Activated CD4-positive, alpha-beta T cell treated with anti-CD3 and anti-CD28 coated beads for 36 hours (primary cell): ENCODE measurements around the gene ZNFX1. TPM values are rescaled to one million over a fixed set of nuclear protein-coding genes. Genes with fewer than 3 reads are reported as not detected.

Experiments used
- ATAC-seq: fragments of 200-7000 bp; cut with Tn5 transposase; one replicate; pipeline ENCODE4 v1.10.0; 2021; ENCODE audit warnings: mild to moderate bottlenecking, moderate library complexity
- CTCF ChIA-PET: fragments of 350-600 bp; sonication (Branson Sonifier 250); formaldehyde crosslinking; loops from one replicate; lab custom pipeline; 2021; ENCODE audit warnings: antibody characterized with exemption; lab: Charles Lee
- POLR2A ChIA-PET: fragments of 350-600 bp; sonication (Branson Sonifier 250); formaldehyde crosslinking; loops from one replicate; lab custom pipeline; 2021; ENCODE audit warnings: antibody characterized with exemption, inconsistent platforms; lab: Charles Lee
- DNase-seq: peaks from one replicate; pipeline ENCODE4 v3.0.0-alpha.2; 2020
- H3K27ac Mint-ChIP-seq: one replicate; pipeline ENCODE4 v1.8.0; 2021; ENCODE audit warnings: mixed read lengths
- H3K27me3 Mint-ChIP-seq: one replicate; pipeline ENCODE4 v1.8.0; 2021; ENCODE audit warnings: mixed read lengths
- H3K36me3 Mint-ChIP-seq: one replicate; pipeline ENCODE4 v1.8.0; 2021; ENCODE audit warnings: low read depth, mixed read lengths
- H3K4me1 Mint-ChIP-seq: one replicate; pipeline ENCODE4 v1.8.0; 2021; ENCODE audit warnings: mixed read lengths
- H3K4me3 Mint-ChIP-seq: one replicate; pipeline ENCODE4 v1.8.0; 2021; ENCODE audit warnings: mild to moderate bottlenecking, moderate library complexity, mixed read lengths
- H3K9me3 Mint-ChIP-seq: one replicate; pipeline ENCODE4 v1.8.0; 2021; ENCODE audit warnings: low read depth, mixed read lengths
- intact Hi-C, 2 experiments: fragments of 100-400 bp; cut with DNase I in 1 of 2; cut with micrococcal nuclease in 1 of 2; formaldehyde crosslinking; loops; one replicate each; pipeline versions ENCODE4 v1.14.2 to v1.15.1; 2022 to 2024; cut with DNase I, micrococcal nuclease
- total RNA-seq, 2 experiments: library from RNA; stranded (reverse); gene quantifications; one replicate each; pipeline ENCODE4 v1.2.3, GENCODE V29; 2021

ZNFX1 gene
- 10 to 100 TPM; 36.4 to 43.8 TPM for total RNA-seq

GRCh38 chr20:49278036-49278817 lies at the start of gene ZNFX1:
ZNFX1 (minus strand) TSS chr20:49278057; CDS start chr20:49275839, 2,218 bp downstream.
- Mint-ChIP-seq H3K27ac (peak within 1 kb of the TSS; percentile 98), H3K4me1 (peaks cover 52% of the 10 kb centered on the region), H3K4me3 (peak within 1 kb of the TSS; percentile 92), H3K9me3 (peaks cover 12% of the 10 kb centered on the region), H3K27me3 (no peaks in the 10 kb centered on the region), H3K36me3 (peaks cover 73% of the 10 kb centered on the region)
- POLR2A ChIA-PET: interaction anchor here (0.5 to 2.2 kb wide), 3 partner anchors 9 to 112 kb away, joined by 4 to 13 read pairs (median 4); no protein-coding TSS in a partner anchor
- DNase-seq (peak; percentile 100), ATAC-seq (peak; percentile 80)
- intact Hi-C loops: loop anchor here (1.0 to 10.0 kb wide), 14 partner anchors 59 to 1791 kb away; partner anchors contain the start of genes ARFGEF2 (in 1 of the 2), CSE1L (in 1 of the 2), DDX27 (in 1 of the 2) and PTPN1 (in 1 of the 2)
- CTCF ChIA-PET: no interaction called here

DNA sequence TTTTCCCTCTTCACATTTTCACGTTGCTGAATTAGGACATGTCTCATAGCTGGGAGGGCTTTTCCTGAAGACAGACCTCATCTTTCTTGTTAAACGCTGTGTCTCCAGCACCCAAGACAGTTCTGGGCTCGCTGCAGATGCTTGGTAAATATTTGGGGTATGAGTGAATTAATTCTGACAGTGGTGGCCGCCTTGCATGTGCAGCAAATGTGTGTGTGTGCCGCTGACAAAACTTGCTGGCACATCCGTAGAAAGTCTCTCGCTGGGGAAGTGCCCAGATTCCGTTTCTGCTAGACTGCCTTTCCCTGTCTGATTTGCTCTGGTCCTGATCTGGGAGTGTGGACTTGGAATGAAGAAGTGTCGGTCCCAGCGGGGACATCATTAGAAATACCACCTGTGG lies 48.2 kb upstream of the ZNFX1 start:
- CTCF ChIA-PET: no interaction called here
- ATAC-seq: no peak

DNA sequence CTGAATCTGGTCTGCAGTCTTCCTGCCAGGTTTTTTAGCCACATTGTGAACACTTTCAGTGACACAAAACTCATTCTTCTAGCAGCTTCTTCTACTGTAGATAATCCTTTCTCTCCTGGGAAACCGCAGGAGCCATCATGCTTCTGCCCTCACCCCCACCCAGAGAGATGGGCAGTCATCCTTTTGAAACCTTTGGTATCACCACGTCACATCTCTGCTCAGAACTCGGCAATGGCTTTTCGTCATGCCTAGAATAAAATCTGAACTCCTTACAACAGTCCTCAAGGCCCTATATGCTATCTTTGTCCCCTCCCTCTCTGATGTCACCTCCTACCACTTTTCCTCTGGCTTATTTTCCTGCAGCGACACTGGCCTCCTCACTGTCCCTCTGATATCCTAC lies 46.4 kb upstream of the ZNFX1 start:
- Mint-ChIP-seq H3K9me3 (no peaks in the 10 kb centered on the region), H3K4me3 (no peak overlapping the region), H3K36me3 (no peaks in the 10 kb centered on the region), H3K4me1 (peaks cover 18% of the 10 kb centered on the region), H3K27me3 (peaks cover 18% of the 10 kb centered on the region), H3K27ac (peak overlapping the region; percentile 84)
- no peak for DNase-seq
- intact Hi-C loops: no loop called here
- ATAC-seq: no peak
- ChIA-PET CTCF (interaction anchor here (0.8 kb wide), 1 partner anchor 284 kb away, joined by 5 read pairs; no protein-coding TSS in a partner anchor), POLR2A (no interaction called here)

More for the DNA sequence above, 48.2 kb upstream of the ZNFX1 start:
- H3K4me1 Mint-ChIP-seq: peaks cover 18% of the 10 kb centered on the region
- no peak overlapping the region for H3K4me3 Mint-ChIP-seq
- no peaks in the 10 kb centered on the region for H3K9me3 Mint-ChIP-seq
- H3K27me3 Mint-ChIP-seq: peaks cover 9% of the 10 kb centered on the region
- DNase-seq: no peak
- H3K27ac Mint-ChIP-seq: no peak overlapping the region
- POLR2A ChIA-PET: no interaction called here
- H3K36me3 Mint-ChIP-seq: no peaks in the 10 kb centered on the region
- intact Hi-C loops: no loop called here

DNA sequence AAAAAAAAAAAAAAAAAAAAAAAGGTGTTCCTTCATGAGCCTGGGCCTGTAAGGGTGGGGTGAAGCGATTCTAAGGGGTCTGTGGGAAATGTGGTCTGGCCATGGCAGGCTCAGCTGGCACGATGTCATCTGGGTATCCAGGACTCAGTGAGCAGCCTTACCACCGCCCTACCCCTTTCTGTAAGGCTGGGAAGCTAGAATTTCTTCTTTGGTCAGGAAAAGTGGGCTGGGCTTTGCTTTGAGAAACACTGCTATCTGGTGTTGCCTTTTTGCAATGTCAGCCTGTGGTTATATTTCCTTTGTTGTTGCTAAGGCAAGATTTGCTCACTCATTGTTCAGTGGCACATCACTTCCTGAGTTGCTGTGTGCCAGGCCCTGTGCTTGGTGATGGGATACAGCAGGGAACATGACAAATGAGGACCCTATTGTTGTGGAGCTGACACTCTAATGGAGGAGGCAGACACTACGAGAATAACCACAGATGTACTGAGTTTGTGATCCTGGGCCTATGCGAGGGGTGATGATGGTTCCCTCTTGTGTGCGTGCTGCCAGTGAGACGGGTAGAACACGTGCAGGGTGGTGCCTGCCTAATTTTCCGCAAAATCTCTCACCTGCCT lies 45.9 kb upstream of the ZNFX1 start:
- Mint-ChIP-seq H3K27me3 (peaks cover 24% of the 10 kb centered on the region), H3K27ac (peak overlapping the region; percentile 84), H3K4me3 (no peak overlapping the region), H3K4me1 (peaks cover 23% of the 10 kb centered on the region), H3K9me3 (no peaks in the 10 kb centered on the region), H3K36me3 (no peaks in the 10 kb centered on the region)
- DNase-seq (peak; percentile 48), ATAC-seq (peak; percentile 93)
- intact Hi-C loops: loop anchor here in 1 of 2 experiments (1.0 kb wide), 1 partner anchor 77 kb away; no protein-coding TSS in a partner anchor
- CTCF ChIA-PET: interaction anchor here (0.6 to 1.5 kb wide), 3 partner anchors 12 to 285 kb away, joined by 3 to 5 read pairs (median 4); no protein-coding TSS in a partner anchor
- POLR2A ChIA-PET: no interaction called here

GRCh38 chr20:49320460-49320859 lies 42.6 kb upstream of the ZNFX1 start:
- Mint-ChIP-seq H3K4me1 (peaks cover 28% of the 10 kb centered on the region), H3K27ac (no peak overlapping the region), H3K4me3 (no peak overlapping the region), H3K27me3 (peaks cover 41% of the 10 kb centered on the region), H3K9me3 (no peaks in the 10 kb centered on the region), H3K36me3 (peaks cover 1% of the 10 kb centered on the region)
- ChIA-PET POLR2A (interaction anchor here (0.8 kb wide), 1 partner anchor 31 kb away, joined by 5 read pairs; no protein-coding TSS in a partner anchor), CTCF (interaction anchor here (0.6 to 2.3 kb wide), 7 partner anchors 10 to 288 kb away, joined by 3 to 7 read pairs (median 3); no protein-coding TSS in a partner anchor)
- ATAC-seq (no peak), DNase-seq (no peak)
- intact Hi-C loops: no loop called here

DNA sequence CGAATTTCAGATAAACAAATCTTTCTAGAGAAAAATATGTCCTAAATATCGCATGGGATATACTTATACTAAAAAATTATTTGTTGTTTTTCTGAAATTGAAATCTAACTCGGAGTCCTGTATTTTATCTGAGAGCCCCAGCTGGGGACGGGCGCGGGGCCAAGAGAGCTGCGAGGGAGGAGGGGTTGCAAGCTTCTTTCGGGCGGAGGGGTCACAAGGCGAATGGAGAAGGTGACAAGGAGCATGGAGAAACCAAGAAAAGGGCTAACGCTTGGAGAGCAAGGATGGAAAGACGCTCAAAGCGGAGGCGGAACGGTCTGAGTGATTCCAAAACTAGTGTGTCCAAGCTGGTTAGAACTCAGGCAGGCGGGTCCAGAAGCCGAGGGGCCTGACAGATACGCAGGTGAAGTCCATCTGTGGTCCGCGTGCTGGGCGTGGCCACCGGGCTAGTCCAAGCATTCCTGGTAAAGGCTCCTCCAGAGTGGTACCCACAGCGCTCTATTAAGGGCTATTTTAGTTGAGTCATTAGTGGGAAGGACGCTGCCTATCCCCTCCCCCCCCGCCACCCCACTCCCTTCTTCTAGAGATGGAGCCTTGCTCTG lies 41.5 kb upstream of the ZNFX1 start:
- Mint-ChIP-seq H3K4me3 (peak overlapping the region; percentile 69), H3K27ac (no peak overlapping the region), H3K9me3 (no peaks in the 10 kb centered on the region), H3K36me3 (peaks cover 1% of the 10 kb centered on the region), H3K4me1 (peaks cover 24% of the 10 kb centered on the region), H3K27me3 (peaks cover 42% of the 10 kb centered on the region)
- DNase-seq (peak; percentile 11), ATAC-seq (no peak)
- POLR2A ChIA-PET: interaction anchor here (0.6 to 0.7 kb wide), 2 partner anchors 35 to 137 kb away, joined by 3 read pairs; no protein-coding TSS in a partner anchor
- intact Hi-C loops: loop anchor here in 1 of 2 experiments (5.0 kb wide), 1 partner anchor 1337 kb away; no protein-coding TSS in a partner anchor
- CTCF ChIA-PET: interaction anchor here (0.8 to 2.3 kb wide), 3 partner anchors 10 to 75 kb away, joined by 3 to 7 read pairs (median 3); no protein-coding TSS in a partner anchor

DNA sequence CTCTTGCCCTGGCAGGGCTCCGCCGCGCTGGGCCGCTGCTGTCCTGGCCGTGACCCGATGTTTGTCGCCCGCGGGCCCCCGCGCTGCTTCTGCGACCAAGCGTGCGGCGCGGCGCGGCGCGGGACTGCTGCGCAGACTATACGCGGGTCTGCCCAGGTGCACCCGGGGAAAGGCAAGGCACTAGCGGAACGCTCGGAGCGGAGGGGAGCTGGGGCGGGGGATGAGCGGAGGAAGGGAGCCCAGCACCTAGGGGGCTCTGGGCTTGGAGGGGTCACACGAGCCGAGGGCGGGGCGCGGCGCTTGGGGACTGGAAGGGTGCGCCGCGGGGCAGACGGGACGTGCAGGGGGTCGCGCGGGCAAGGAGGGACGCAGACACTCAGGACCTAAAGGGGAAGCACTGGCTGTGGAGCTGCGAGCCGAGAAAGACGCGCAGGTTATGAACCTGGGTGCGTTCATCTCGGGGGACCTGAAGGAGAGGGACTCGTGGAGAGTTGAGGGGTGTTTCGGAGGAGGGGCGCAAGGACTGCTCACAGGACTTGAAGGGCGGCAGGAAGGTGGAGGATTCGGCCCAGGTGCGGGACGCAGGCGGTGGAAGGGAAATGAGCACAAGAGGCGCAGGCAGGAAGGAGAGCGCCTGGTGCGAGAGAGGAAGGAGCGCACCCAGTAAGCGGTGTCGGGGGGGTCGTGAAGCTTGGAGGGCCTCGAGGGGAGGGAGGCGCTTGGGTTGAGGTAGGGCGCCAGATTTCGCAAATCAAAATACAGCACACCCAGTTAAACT lies 40.8 kb upstream of the ZNFX1 start:
- CTCF ChIA-PET: interaction anchor here (0.6 to 2.3 kb wide), 4 partner anchors 9 to 532 kb away, joined by 3 to 7 read pairs (median 3); no protein-coding TSS in a partner anchor
- Mint-ChIP-seq H3K27ac (peak overlapping the region; percentile 0), H3K4me3 (peak overlapping the region; percentile 69), H3K27me3 (peaks cover 43% of the 10 kb centered on the region), H3K4me1 (peaks cover 18% of the 10 kb centered on the region), H3K36me3 (peaks cover 1% of the 10 kb centered on the region), H3K9me3 (no peaks in the 10 kb centered on the region)
- intact Hi-C loops: loop anchor here in 1 of 2 experiments (5.0 kb wide), 1 partner anchor 1336 kb away; no protein-coding TSS in a partner anchor
- DNase-seq (peak; percentile 31), ATAC-seq (peak; percentile 40)
- POLR2A ChIA-PET: interaction anchor here (0.6 kb wide), 2 partner anchors 35 to 276 kb away, joined by 3 read pairs; no protein-coding TSS in a partner anchor

DNA sequence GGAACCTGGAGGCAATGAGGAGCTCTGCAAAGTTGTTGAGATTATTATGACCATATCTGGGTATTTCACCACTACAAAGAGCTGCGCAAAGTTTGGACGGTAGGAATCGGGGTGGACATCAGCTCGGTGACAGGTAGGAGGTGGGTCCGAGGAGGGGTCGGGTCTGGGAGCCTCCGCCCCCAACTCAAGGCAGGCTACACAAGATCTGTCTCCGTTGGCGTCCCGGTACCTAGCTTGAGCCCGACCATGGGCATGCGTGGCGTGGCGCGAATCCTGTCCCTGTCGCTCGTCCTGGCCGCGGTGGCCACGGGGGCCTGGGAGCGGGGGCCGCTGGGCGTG lies 40.2 kb upstream of the ZNFX1 start:
- H3K4me1 Mint-ChIP-seq: peaks cover 12% of the 10 kb centered on the region
- ATAC-seq (no peak), DNase-seq (no peak)
- peaks cover 43% of the 10 kb centered on the region for H3K27me3 Mint-ChIP-seq
- ChIA-PET CTCF (interaction anchor here (0.6 to 0.9 kb wide), 3 partner anchors 67 to 1934 kb away, joined by 3 read pairs; no protein-coding TSS in a partner anchor), POLR2A (interaction anchor here (0.6 kb wide), 2 partner anchors 22 to 276 kb away, joined by 3 to 8 read pairs; no protein-coding TSS in a partner anchor)
- intact Hi-C loops: loop anchor here in 1 of 2 experiments (5.0 kb wide), 1 partner anchor 1336 kb away; no protein-coding TSS in a partner anchor
- H3K36me3 Mint-ChIP-seq: peaks cover 1% of the 10 kb centered on the region
- H3K9me3 Mint-ChIP-seq: no peaks in the 10 kb centered on the region
- H3K4me3 Mint-ChIP-seq: no peak overlapping the region
- H3K27ac Mint-ChIP-seq: no peak overlapping the region

GRCh38 chr20:49316704-49317103 lies 38.8 kb upstream of the ZNFX1 start:
- H3K27me3 Mint-ChIP-seq: peaks cover 43% of the 10 kb centered on the region

GRCh38 chr20:49315580-49315979 lies 37.7 kb upstream of the ZNFX1 start:
- H3K27me3 Mint-ChIP-seq: peaks cover 35% of the 10 kb centered on the region
- DNase-seq: no peak
- CTCF ChIA-PET: interaction anchor here (0.6 kb wide), 1 partner anchor 16 kb away, joined by 3 read pairs; no protein-coding TSS in a partner anchor

More at GRCh38 chr20:49316704-49317103, 38.8 kb upstream of the ZNFX1 start:
- H3K27ac Mint-ChIP-seq: no peak overlapping the region
- ChIA-PET POLR2A (no interaction called here), CTCF (interaction anchor here (1.0 kb wide), 1 partner anchor 79 kb away, joined by 3 read pairs; no protein-coding TSS in a partner anchor)
- H3K36me3 Mint-ChIP-seq: peaks cover 1% of the 10 kb centered on the region
- ATAC-seq (no peak), DNase-seq (no peak)
- H3K4me3 Mint-ChIP-seq: no peak overlapping the region
- peaks cover 10% of the 10 kb centered on the region for H3K4me1 Mint-ChIP-seq
- intact Hi-C loops: loop anchor here in 1 of 2 experiments (5.0 kb wide), 1 partner anchor 1334 kb away; no protein-coding TSS in a partner anchor
- H3K9me3 Mint-ChIP-seq: no peaks in the 10 kb centered on the region

More at GRCh38 chr20:49315580-49315979, 37.7 kb upstream of the ZNFX1 start:
- peaks cover 16% of the 10 kb centered on the region for H3K4me1 Mint-ChIP-seq
- H3K4me3 Mint-ChIP-seq: no peak overlapping the region
- no peak for ATAC-seq
- peaks cover 1% of the 10 kb centered on the region for H3K36me3 Mint-ChIP-seq
- intact Hi-C loops: loop anchor here in 1 of 2 experiments (5.0 kb wide), 1 partner anchor 1333 kb away; no protein-coding TSS in a partner anchor
- POLR2A ChIA-PET: no interaction called here
- no peak overlapping the region for H3K27ac Mint-ChIP-seq
- peaks cover 6% of the 10 kb centered on the region for H3K9me3 Mint-ChIP-seq
